A549 (cell line): Measurements from ENCODE around the gene TNIK. TPM values are rescaled to one million over a fixed set of nuclear protein-coding genes. Genes with fewer than 3 reads are reported as not detected.

Experiments used
- ATAC-seq, 2 experiments: fragments of 200-7000 bp in 1 of 2; fragments of >200 bp in 1 of 2; cut with Nextera tagmentation in 1 of 2; cut with Tn5 transposase in 1 of 2; 3 replicates each; pipeline versions ENCODE4 v1.8.0 to v1.9.1; 2018 to 2020; ENCODE audit warnings: mild to moderate bottlenecking in 1 of 2, moderate library complexity in 1 of 2
- CTCF ChIA-PET: fragments of 300-600 bp; sonication (Branson Sonifier 250); formaldehyde crosslinking; extraction: SDS; loops from one replicate; lab custom pipeline; 2021; ENCODE audit warnings: antibody characterized with exemption, inconsistent platforms; lab: Yijun Ruan, JAX
- POLR2A ChIA-PET: fragments of 350-600 bp; formaldehyde crosslinking; extraction: SDS; loops from one replicate; lab custom pipeline; 2021; ENCODE audit warnings: antibody characterized with exemption, inconsistent platforms; lab: Yijun Ruan, JAX
- DNase-seq, 2 experiments: peaks; one replicate each; pipeline versions ENCODE4 v3.0.0 to v3.0.0-alpha.2; 2011 to 2016; ENCODE audit warnings: low read depth in 1 of 2, low spot score in 1 of 2
- FAIRE-seq: peaks from 2 replicates; lab custom pipeline; 2011; peaks lifted over from hg19 to GRCh38; lab: Jason Lieb, UNC
- H3K27ac ChIP-seq, 2 experiments: fragments of >200 bp; sonication (Bioruptor Twin); formaldehyde crosslinking; 3 replicates each; pipeline ENCODE4 v1.5.1; 2016 to 2017
- H3K4me1 ChIP-seq: fragments of >200 bp; sonication (Bioruptor Twin); formaldehyde crosslinking; 3 replicates; pipeline ENCODE4 v1.6.1; 2016
- H3K4me2 ChIP-seq: fragments of >200 bp; sonication (Bioruptor Twin); formaldehyde crosslinking; 3 replicates; pipeline ENCODE4 v1.6.1; 2016
- H3K4me3 ChIP-seq: fragments of >200 bp; sonication (Bioruptor Twin); formaldehyde crosslinking; 3 replicates; pipeline ENCODE4 v1.5.1; 2016
- H3K9me3 ChIP-seq: fragments of >200 bp; sonication (Bioruptor Twin); formaldehyde crosslinking; 3 replicates; pipeline ENCODE4 v1.6.1; 2016
- BCL3 ChIP-seq: fragments of >200 bp; sonication (Bioruptor Twin); formaldehyde crosslinking; IDR thresholded peaks from 3 replicates; pipeline ENCODE4 v1.6.1; 2016
- CEBPB ChIP-seq, 2 experiments: fragments of >200 bp in 1 of 2; sonication (Bioruptor Twin) in 1 of 2; formaldehyde crosslinking in 1 of 2; IDR thresholded peaks; 2 replicates each; pipeline ENCODE4 v1.6.1; 2012 to 2016
- EHMT2 ChIP-seq: fragments of 200-600 bp; sonication (generic); IDR thresholded peaks from 2 replicates; pipeline ENCODE4 v1.6.1; 2016; ENCODE audit warnings: antibody characterized with exemption, low read depth, mild to moderate bottlenecking, moderate library complexity
- EP300 ChIP-seq, 2 experiments: fragments of >200 bp; sonication (Bioruptor Twin); formaldehyde crosslinking; IDR thresholded peaks; 2 replicates in 1 of 2; 3 replicates in 1 of 2; pipeline ENCODE4 v1.6.1; 2016 to 2017
- HES2 ChIP-seq: fragments of >200 bp; sonication (Bioruptor Twin); formaldehyde crosslinking; IDR thresholded peaks from 2 replicates; pipeline ENCODE4 v1.6.1; 2016
- HMGXB4 ChIP-seq: fragments of 250-450 bp; sonication (Bioruptor Pico); IDR thresholded peaks from 2 replicates; pipeline ENCODE4 v1.5.0; 2021; ENCODE audit warnings: mild to moderate bottlenecking, moderate library complexity, borderline replicate concordance
- HOXB13 ChIP-seq: fragments of 250-450 bp; sonication (Bioruptor Pico); IDR thresholded peaks from 2 replicates; pipeline ENCODE4 v1.5.0; 2020; ENCODE audit warnings: low read depth, mild to moderate bottlenecking, moderate library complexity
- HOXB5 ChIP-seq: fragments of 250-450 bp; sonication (Bioruptor Pico); IDR thresholded peaks from 2 replicates; pipeline ENCODE4 v1.5.0; 2020; ENCODE audit warnings: mild to moderate bottlenecking, moderate library complexity
- MAX ChIP-seq: IDR thresholded peaks from 2 replicates; pipeline ENCODE4 v1.6.1; 2012
- PBX3 ChIP-seq: IDR thresholded peaks from 2 replicates; pipeline ENCODE4 v1.6.1; 2012
- POLR2AphosphoS2 ChIP-seq: conservative IDR thresholded peaks from 2 replicates; pipeline ENCODE4 v1.6.1; 2012; ENCODE audit warnings: low read length, improper control_type of control experiment, inconsistent platforms
- RAD21 ChIP-seq, 2 experiments: fragments of >200 bp in 1 of 2; sonication (Bioruptor Twin) in 1 of 2; formaldehyde crosslinking in 1 of 2; IDR thresholded peaks in 1 of 2; conservative IDR thresholded peaks in 1 of 2; 2 replicates in 1 of 2; 3 replicates in 1 of 2; pipeline ENCODE4 v1.6.1; 2012 to 2018; ENCODE audit warnings: inconsistent platforms in 1 of 2
- REST ChIP-seq: fragments of 200-600 bp; sonication (generic); IDR thresholded peaks from 2 replicates; pipeline ENCODE4 v1.6.1; 2016; ENCODE audit warnings: antibody characterized with exemption, mild to moderate bottlenecking, moderate library complexity
- SREBF2 ChIP-seq: fragments of 450-650 bp; IDR thresholded peaks from 2 replicates; pipeline ENCODE4 v1.6.1; 2014; ENCODE audit warnings: mild to moderate bottlenecking, moderate library complexity
- ZFP36 ChIP-seq: fragments of 450-650 bp; IDR thresholded peaks from 2 replicates; pipeline ENCODE4 v1.6.1; 2014; ENCODE audit warnings: borderline replicate concordance; ENCODE audit not compliant: partially characterized antibody
- WGBS: methylation state at CpG from one replicate; pipeline ENCODE4 v1.1.6; 2017; ENCODE audit errors: missing lambda C conversion rate; 5-methylcytosine and 5-hydroxymethylcytosine counted together
- polyA plus RNA-seq, 4 experiments: library from polyadenylated mRNA; depleted of rRNA in 3 of 4; stranded (reverse); fragments of >200 nt; fragmentation: RNase III in 1 of 4; extraction: RNeasy Plus Mini Kit Qiagen cat#74134 plus additional on column Dnase treatment in 1 of 4; gene quantifications; 2 replicates in 3 of 4; 3 replicates in 1 of 4; pipeline ENCODE4 v1.2.3, GENCODE V29; 2011 to 2017

TNIK gene
- polyA plus RNA-seq, 2 of the 4 experiments (the other 2 are of a cell fraction) = 1.6 to 1.8 TPM

GRCh38 chr3:171343693-171344092 lies 116.5 kb downstream of the TNIK start:
- no peak for ATAC-seq
- Histone ChIP-seq H3K4me3 (no peak overlapping the region), H3K27ac (no peak overlapping the region), H3K4me2 (no peak overlapping the region), H3K9me3 (no peaks in the 10 kb centered on the region), H3K4me1 (no peaks in the 10 kb centered on the region)
- 35% methylated on average over 1 of the region's 1 CpG for WGBS
- no peak for DNase-seq
- no peak for TF ChIP-seq BCL3
- ChIA-PET CTCF (no interaction called here), POLR2A (no interaction called here)
- FAIRE-seq = no peak

GRCh38 chr3:171342783-171343420 lies 117.3 kb downstream of the TNIK start:
- Histone ChIP-seq H3K27ac (no peak overlapping the region), H3K4me2 (no peak overlapping the region), H3K4me3 (no peak overlapping the region), H3K9me3 (no peaks in the 10 kb centered on the region), H3K4me1 (no peaks in the 10 kb centered on the region)
- FAIRE-seq (no peak), DNase-seq (no peak), ATAC-seq (no peak)
- ChIA-PET POLR2A (no interaction called here), CTCF (no interaction called here)
- 30% methylated on average over 2 of the region's 2 CpGs for WGBS
- no peak for TF ChIP-seq PBX3
- no peak for TF ChIP-seq HES2
- TF ChIP-seq ZFP36 = no peak
- no peak for TF ChIP-seq HOXB5 (CRISPR knock-in tag)
- TF ChIP-seq HOXB13 (CRISPR knock-in tag) = no peak
- no peak for TF ChIP-seq POLR2AphosphoS2
- TF ChIP-seq RAD21 (conservative IDR thresholded peaks at IDR 0.05 in 1 of 2, IDR thresholded peaks at IDR 0.05 in 1 of 2) = no peak
- TF ChIP-seq MAX = no peak
- no peak for TF ChIP-seq CEBPB (IDR thresholded peaks at IDR 0.05)
- TF ChIP-seq EP300 (IDR thresholded peaks at IDR 0.05) = no peak
- no peak for TF ChIP-seq REST
- no peak for TF ChIP-seq SREBF2
- TF ChIP-seq EHMT2 = no peak
- no peak for TF ChIP-seq HMGXB4 (CRISPR knock-in tag)
